ENCODE data around the gene GOLIM4. TPM values are rescaled to one million over a fixed set of nuclear protein-coding genes. Genes with fewer than 3 reads are reported as not detected.

GOLIM4 gene
- total and polyA plus RNA-seq, 2 of the 13 experiments (the other 11 are each of a cell fraction or from before 2014, with no cell fraction given), result 10.9 to 47.7 TPM

- TF ChIP-seq KAT8 (CRISPR knock-in tag; IDR thresholded peaks at IDR 0.05), result peak; percentile 69
- TF ChIP-seq MED13 (CRISPR knock-in tag; IDR thresholded peaks at IDR 0.05), result peak; percentile 82; the same call in 1 of the 2 replicates
- TF ChIP-seq MYPOP (CRISPR knock-in tag; IDR thresholded peaks at IDR 0.05), result 0 out of 2 replicates have a peak, but pooled peaks have one; percentile 65
- TF ChIP-seq TP53 (CRISPR knock-in tag; conservative IDR thresholded peaks at IDR 0.05), result 0 out of 2 replicates have a peak, but pooled peaks have one; percentile 13
- no peak for TF ChIP-seq ARID3A (IDR thresholded peaks at IDR 0.05; ENCODE audit: low read depth, low read length)
- TF ChIP-seq AFF4 (CRISPR knock-in tag; IDR thresholded peaks at IDR 0.05), result no peak
- TF ChIP-seq KDM1A (CRISPR knock-in tag; IDR thresholded peaks at IDR 0.05), result no peak
- peak; percentile 96 for TF ChIP-seq ZNF33B (CRISPR knock-in tag; IDR thresholded peaks at IDR 0.05)
- peak; percentile 78; the same call in 1 of the 2 replicates for TF ChIP-seq PBX3 (CRISPR knock-in tag; IDR thresholded peaks at IDR 0.05; ENCODE audit: borderline replicate concordance)
- TF ChIP-seq NKX3-1 (CRISPR knock-in tag; IDR thresholded peaks at IDR 0.05), result peak; percentile 69; the same call in 1 of the 2 replicates
- no peak for TF ChIP-seq EZH2 (conservative IDR thresholded peaks at IDR 0.05; ENCODE audit: low read depth, low read length)
- TF ChIP-seq ZNF749 (CRISPR knock-in tag; IDR thresholded peaks at IDR 0.05; ENCODE audit: borderline replicate concordance), result no peak
- TF ChIP-seq ZNF577 (CRISPR knock-in tag; IDR thresholded peaks at IDR 0.05; ENCODE audit: borderline replicate concordance, low read depth), result no peak
- peak; percentile 58 for TF ChIP-seq IRF2 (CRISPR knock-in tag; IDR thresholded peaks at IDR 0.05)
- no peak for TF ChIP-seq DPF2 (CRISPR knock-in tag; IDR thresholded peaks at IDR 0.05; ENCODE audit: borderline replicate concordance, low read depth)
- TF ChIP-seq LBX2 (CRISPR knock-in tag; IDR thresholded peaks at IDR 0.05; ENCODE audit: borderline replicate concordance), result 0 out of 2 replicates have a peak, but pooled peaks have one; percentile 36
- peak; percentile 64 for TF ChIP-seq ZFY (CRISPR knock-in tag; IDR thresholded peaks at IDR 0.05)
These were observed at the start of gene GOLIM4 (continued) for GRCh38 chr3:168095611-168096209.

Data from HepG2 (cell line).